Mucosa of rectum (tissue), 2 donors: ENCODE data around the gene DIO3.
"Not testable (repeated sequence)": the region's sequence is repeated elsewhere in the genome, so short reads cannot be mapped to it uniquely, and the experiment has no call there.

Experiments used
- H3K27ac ChIP-seq, 2 donors: one replicate each; pipeline ENCODE4 v1.7.0; 2013; ENCODE audit warnings: inconsistent platforms in 2 of 2, low read depth in 2 of 2, low read length in 2 of 2
- H3K27me3 ChIP-seq, 2 donors: one replicate each; pipeline ENCODE4 v1.7.0; 2013; ENCODE audit warnings: low read length in 2 of 2; ENCODE audit not compliant: control insufficient read depth in 2 of 2, insufficient read depth in 2 of 2
- H3K36me3 ChIP-seq, 2 donors: one replicate each; pipeline ENCODE4 v1.7.0; 2013; ENCODE audit warnings: low read length in 2 of 2; ENCODE audit not compliant: control insufficient read depth in 2 of 2, insufficient read depth in 2 of 2
- H3K4me1 ChIP-seq, 2 donors: one replicate each; pipeline ENCODE4 v1.7.0; 2013; ENCODE audit warnings: low read length in 2 of 2, mild to moderate bottlenecking in 1 of 2; ENCODE audit not compliant: control insufficient read depth in 2 of 2, insufficient read depth in 2 of 2
- H3K4me3 ChIP-seq, 2 donors: one replicate each; pipeline ENCODE4 v1.7.0; 2013; ENCODE audit warnings: low read length in 2 of 2
- H3K9ac ChIP-seq, 2 donors: one replicate each; pipeline ENCODE4 v1.7.0; 2013; ENCODE audit warnings: low read length in 2 of 2, low read depth in 1 of 2, mild to moderate bottlenecking in 1 of 2
- H3K9me3 ChIP-seq, 2 donors: one replicate each; pipeline ENCODE4 v1.7.0; 2013; ENCODE audit warnings: low read length in 2 of 2; ENCODE audit not compliant: control insufficient read depth in 2 of 2
- donor health status: healthy.
- donor health status: Normal muscosa, but diverticular disease.

Gene DIO3

DNA sequence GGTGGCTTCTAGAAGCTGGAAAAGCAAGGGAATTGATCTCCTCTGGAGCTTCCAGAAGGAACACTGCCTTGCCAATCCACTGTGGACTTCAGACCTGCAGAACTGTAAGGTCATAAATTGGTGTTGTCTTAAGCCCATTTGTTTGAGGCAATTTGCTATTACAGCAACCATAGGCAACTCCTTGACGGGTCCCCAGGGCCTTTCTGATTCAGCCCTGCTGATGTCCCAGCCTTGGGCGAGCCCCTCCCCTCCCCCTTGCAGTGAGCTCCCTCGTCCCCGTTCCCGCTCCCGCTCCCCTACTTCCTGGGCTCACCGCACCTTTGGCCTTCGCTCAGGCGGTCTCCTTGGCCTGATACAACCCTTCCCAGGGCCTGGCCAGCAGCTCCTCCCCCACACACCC is 18.9 kb upstream of the DIO3 start:
- Histone ChIP-seq H3K27me3 (no peaks in the 10 kb centered on the region), H3K36me3 (no peaks in the 10 kb centered on the region), H3K9ac (no peak overlapping the region), H3K9me3 (no peaks in the 10 kb centered on the region), H3K27ac (peak overlapping the region; percentile 77 to 79), H3K4me3 (no peak overlapping the region), H3K4me1 (peaks cover 15 to 20% of the 10 kb centered on the region in 2 donors)

DNA sequence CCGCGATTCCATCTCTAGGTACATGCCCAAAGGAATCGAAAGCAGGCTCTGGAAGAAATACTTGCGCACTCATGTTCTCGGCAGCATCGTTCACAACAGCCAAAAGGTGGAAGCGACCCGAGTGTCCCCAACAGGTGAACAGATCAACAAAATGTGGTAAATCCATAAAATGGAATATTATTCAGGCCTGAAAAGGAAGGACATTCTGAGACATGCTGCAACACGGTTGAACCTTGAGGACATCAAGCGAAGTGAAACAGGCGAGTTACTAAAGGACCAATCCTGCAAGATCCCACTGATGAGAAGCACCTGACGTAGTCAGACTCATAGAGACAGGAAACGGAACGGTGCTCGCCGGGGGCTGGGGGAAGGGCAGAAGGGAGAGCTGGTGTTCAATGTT is 17.5 kb upstream of the DIO3 start:
- Histone ChIP-seq H3K27me3 (no peaks in the 10 kb centered on the region), H3K36me3 (no peaks in the 10 kb centered on the region), H3K4me1 (peaks cover 15 to 20% of the 10 kb centered on the region in 2 donors), H3K9me3 (no peaks in the 10 kb centered on the region), H3K4me3 (no peak overlapping the region), H3K9ac (no peak overlapping the region), H3K27ac (no peak overlapping the region)

DNA sequence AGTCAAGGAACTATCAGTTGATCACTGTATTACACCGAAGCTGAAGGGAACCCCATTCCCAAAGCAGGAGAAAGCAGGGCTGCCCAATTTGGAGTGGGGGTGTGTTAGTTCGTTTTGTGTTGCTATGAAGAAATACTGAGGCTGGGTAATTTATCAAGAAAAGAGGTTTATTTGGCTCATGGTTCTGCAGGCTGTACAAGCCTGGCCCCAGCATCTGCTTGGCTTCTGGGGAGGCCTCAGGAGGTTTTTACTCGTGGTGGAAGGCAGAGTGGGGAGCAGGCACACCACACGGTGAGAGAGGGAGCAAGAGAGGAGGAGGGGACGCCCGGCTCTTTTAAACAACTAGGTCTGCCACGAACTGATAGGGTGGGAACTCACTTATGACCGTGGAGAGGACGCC is 16.7 kb upstream of the DIO3 start:
- Histone ChIP-seq H3K4me3 (no peak overlapping the region), H3K9me3 (no peaks in the 10 kb centered on the region), H3K4me1 (peaks cover 15 to 20% of the 10 kb centered on the region in 2 donors), H3K27me3 (no peaks in the 10 kb centered on the region), H3K27ac (no peak overlapping the region), H3K36me3 (no peaks in the 10 kb centered on the region), H3K9ac (no peak overlapping the region)

DNA sequence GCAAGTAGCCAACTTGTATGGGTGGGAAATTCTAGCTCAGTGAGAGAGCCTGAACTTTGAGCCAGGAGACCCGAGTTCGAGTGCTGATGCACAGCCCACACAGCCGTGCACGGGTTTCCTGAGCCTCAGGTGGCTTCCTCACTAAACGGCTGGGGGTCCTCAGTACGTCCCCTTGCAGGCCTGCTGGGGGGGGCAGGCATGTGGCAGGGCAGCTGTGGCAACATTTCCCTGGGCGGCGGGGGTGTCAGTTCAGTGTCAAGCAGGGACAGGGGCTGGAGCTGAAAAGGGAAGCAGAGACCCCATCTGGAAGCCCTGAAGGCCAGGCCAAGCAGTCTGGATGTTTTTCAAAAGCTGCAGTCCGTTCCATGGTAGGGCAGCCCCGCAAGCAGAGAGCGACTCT is 14.6 kb upstream of the DIO3 start:
- Histone ChIP-seq H3K27me3 (no peaks in the 10 kb centered on the region), H3K36me3 (no peaks in the 10 kb centered on the region), H3K4me1 (peaks cover 15 to 17% of the 10 kb centered on the region in 2 donors), H3K27ac (no peak overlapping the region), H3K9ac (no peak overlapping the region), H3K4me3 (no peak overlapping the region), H3K9me3 (no peaks in the 10 kb centered on the region)

DNA sequence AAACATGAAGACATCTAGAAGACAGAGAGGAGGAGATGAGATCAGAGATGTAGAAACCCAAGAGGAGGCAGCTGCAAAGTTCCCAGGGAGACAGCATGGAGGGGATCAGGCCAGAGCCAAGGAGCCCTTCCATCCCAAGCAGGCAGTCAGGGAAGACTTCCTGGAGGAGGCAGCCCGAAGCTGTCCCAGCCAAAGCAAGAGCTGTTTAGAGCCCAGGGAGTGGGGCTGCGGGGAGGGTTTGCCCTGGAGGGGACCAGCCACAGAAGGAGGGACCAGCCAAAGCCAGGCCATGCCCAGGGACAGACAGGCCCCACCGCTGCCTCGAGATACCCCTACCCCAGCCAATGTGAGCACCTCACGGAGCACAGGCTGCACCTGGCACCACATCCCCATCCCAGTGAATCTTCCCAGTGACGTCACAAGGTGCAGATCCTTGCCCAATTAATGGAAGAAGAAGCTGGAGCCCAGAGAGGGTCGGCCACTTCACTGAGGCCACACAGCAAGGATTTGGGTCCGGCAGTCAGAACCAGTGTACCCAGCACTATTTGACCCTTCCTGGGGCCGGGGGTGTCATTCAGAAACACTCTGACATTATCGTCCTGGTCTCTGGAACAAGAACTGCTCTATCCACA is 14.1 kb upstream of the DIO3 start:
- Histone ChIP-seq H3K4me1 (peaks cover 15 to 16% of the 10 kb centered on the region in 2 donors), H3K4me3 (no peak overlapping the region), H3K27ac (no peak overlapping the region), H3K27me3 (no peaks in the 10 kb centered on the region), H3K9ac (no peak overlapping the region), H3K9me3 (no peaks in the 10 kb centered on the region), H3K36me3 (no peaks in the 10 kb centered on the region)

DNA sequence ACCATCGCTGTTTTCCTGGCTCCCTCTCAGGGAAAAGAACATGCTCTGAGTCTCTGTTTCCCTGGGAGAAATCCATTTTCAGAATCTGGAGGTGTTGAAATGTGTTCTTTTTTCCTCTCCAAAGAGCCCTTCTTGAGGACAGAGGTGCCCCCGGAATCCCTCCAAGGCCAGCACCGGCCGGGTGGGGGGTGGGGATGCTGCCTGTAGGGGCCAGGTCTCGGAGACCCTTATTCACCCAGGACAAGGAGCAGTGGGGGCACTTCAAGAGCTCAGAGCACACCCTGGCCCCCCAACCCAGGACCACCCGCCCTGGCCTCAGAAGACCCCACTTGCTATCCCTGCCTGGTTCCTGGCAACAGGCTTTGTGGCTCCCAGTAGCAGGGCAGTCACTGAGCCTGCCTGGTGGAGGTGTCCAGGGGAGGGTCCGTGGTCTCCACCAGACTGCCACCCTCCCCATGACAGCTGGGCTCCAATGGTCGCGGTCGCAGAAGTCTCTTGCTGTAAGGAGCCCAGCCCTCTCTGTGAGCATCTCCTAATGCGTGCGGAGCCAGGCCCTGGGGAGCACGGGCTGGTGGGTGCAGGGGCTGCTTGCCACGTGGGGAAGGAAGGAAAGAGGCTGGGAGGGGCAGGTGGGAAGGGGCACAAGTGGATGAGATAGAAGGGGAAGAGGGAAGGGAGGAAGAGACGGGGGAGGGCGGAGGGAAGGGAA is 13.2 kb upstream of the DIO3 start:
- no peaks in the 10 kb centered on the region for H3K9me3 ChIP-seq
- H3K4me1 ChIP-seq: peaks cover 14 to 15% of the 10 kb centered on the region in 2 donors
- H3K4me3 ChIP-seq: no peak overlapping the region
- no peak overlapping the region for H3K9ac ChIP-seq
- no peak overlapping the region for H3K27ac ChIP-seq
- H3K27me3 ChIP-seq: no peaks in the 10 kb centered on the region
- no peaks in the 10 kb centered on the region for H3K36me3 ChIP-seq

DNA sequence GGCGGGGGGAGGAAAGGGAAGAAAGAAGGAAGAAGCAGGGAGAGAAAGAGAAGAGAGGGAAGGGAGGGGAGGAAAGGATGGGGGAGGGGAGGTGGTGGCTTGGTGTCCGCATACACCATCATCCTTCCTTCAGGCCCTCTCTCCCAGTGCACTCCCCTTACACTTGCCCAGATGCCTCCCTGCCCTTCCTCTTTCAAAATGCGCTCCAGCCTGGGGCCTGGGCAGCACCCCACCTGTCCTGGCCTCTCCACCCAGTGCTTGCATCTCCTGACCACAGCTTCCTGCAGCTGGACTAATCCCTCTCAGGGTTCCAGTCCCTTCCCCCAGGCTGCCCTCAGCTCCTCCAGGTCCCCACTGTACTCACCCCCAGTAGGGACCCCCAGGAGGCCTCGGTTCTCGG is 12.6 kb upstream of the DIO3 start:
- Histone ChIP-seq H3K27ac (no peak overlapping the region), H3K4me1 (peaks cover 11 to 14% of the 10 kb centered on the region in 2 donors), H3K27me3 (no peaks in the 10 kb centered on the region), H3K9me3 (no peaks in the 10 kb centered on the region), H3K9ac (no peak overlapping the region), H3K36me3 (no peaks in the 10 kb centered on the region), H3K4me3 (no peak overlapping the region)

DNA sequence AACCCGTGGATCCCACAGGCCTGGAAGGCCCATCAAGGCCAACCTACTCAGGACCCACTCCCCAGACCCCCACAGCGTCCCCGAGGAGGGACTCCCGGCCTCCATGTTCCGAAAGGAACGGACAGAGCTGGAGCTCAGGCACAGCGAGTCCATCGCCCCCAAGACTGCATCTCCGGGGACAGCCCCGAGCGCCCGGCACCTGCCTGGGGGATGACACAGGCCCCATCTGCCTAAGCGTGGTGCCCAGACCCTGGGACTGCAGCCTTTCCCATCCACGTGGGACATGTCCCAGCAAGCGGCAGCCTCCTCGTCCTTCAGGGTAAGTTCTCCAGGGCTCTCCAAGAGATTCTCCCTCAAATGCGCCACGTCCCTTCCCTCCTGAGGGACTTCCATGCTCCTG is 12.1 kb upstream of the DIO3 start:
- no peak overlapping the region for H3K27ac ChIP-seq
- no peak overlapping the region for H3K9ac ChIP-seq
- no peaks in the 10 kb centered on the region for H3K9me3 ChIP-seq
- H3K27me3 ChIP-seq: peaks cover 0 to 2% of the 10 kb centered on the region in 2 donors
- no peaks in the 10 kb centered on the region for H3K36me3 ChIP-seq
- H3K4me3 ChIP-seq: no peak overlapping the region
- H3K4me1 ChIP-seq: peaks cover 11 to 14% of the 10 kb centered on the region in 2 donors

DNA sequence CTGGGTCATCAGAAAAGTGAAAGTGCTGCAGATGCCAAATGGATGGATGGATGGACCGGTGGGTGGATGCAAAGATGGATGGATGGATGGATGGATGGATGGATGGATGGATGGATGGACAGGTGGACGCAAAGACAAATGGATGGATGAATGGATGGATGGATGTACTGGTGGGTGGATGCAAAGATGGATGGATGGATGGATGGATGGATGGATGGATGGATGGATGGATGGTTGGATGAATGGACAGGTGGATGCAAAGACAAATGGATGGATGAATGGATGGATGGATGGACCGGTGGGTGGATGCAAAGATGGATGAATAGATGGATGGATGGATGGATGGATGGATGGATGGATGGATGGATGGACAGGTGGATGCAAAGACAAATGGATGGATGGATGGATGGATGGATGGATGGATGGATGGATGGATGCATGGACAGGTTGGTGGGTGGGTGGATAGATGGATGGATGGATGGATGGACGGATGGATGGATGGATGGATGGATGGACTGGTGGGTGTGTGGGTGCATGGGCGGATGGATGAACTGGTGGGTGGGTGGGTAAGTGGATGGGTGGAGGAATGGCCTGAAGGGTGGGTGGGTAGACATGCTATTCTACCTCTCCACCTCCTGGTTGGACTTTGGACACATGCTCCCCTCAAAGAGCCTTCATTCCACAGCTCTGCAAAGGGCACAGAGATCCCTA is 10.9 kb upstream of the DIO3 start:
- peaks cover 15 to 22% of the 10 kb centered on the region in 2 donors for H3K4me1 ChIP-seq
- H3K9me3 ChIP-seq, H3K36me3 ChIP-seq, H3K27me3 ChIP-seq, H3K27ac ChIP-seq, H3K9ac ChIP-seq, H3K4me3 ChIP-seq: not testable (repeated sequence)
